ENCODE data around the gene COL5A2.

GRCh38 chr2:188993247-188993646 lies 186.3 kb downstream of the COL5A2 start:
- no peak for TF ChIP-seq CTCF (IDR thresholded peaks at IDR 0.05; ENCODE audit: extremely low read depth in 1 of 2, insufficient read depth in 1 of 2, low read depth in 1 of 2, low read length in 2 of 2)
- TF ChIP-seq POLR2A (IDR thresholded peaks at IDR 0.05; ENCODE audit: low read depth, low read length): no peak
- TF ChIP-seq POLR2AphosphoS5 (IDR thresholded peaks at IDR 0.05; ENCODE audit: insufficient read depth, low read depth, low read length): no peak
- no peak for TF ChIP-seq FOS (IDR thresholded peaks at IDR 0.05; ENCODE audit: borderline replicate concordance, insufficient read depth, low read length)
- no peak for TF ChIP-seq EZH2 (IDR thresholded peaks at IDR 0.05; ENCODE audit: borderline replicate concordance, low read depth, low read length, severe bottlenecking)
- no peak for TF ChIP-seq MAX (IDR thresholded peaks at IDR 0.05; ENCODE audit: insufficient read depth, insufficient read length)
- no peak for TF ChIP-seq GATA2 (IDR thresholded peaks at IDR 0.05; ENCODE audit: insufficient read depth, insufficient read length, low read depth, low read length)
- no peak for TF ChIP-seq JUN (IDR thresholded peaks at IDR 0.05; ENCODE audit: borderline replicate concordance, insufficient read depth, insufficient read length, low read depth)

Data from endothelial cell of umbilical vein (primary cell).